ENCODE results near the gene STARD13. TPM values are rescaled to one million over a fixed set of nuclear protein-coding genes. Genes with fewer than 3 reads are reported as not detected.

Gene STARD13
- total and polyA plus RNA-seq, 2 donors (not counting 1 experiment from before 2014, with no cell fraction given): 0.06 to 0.22 TPM

DNA sequence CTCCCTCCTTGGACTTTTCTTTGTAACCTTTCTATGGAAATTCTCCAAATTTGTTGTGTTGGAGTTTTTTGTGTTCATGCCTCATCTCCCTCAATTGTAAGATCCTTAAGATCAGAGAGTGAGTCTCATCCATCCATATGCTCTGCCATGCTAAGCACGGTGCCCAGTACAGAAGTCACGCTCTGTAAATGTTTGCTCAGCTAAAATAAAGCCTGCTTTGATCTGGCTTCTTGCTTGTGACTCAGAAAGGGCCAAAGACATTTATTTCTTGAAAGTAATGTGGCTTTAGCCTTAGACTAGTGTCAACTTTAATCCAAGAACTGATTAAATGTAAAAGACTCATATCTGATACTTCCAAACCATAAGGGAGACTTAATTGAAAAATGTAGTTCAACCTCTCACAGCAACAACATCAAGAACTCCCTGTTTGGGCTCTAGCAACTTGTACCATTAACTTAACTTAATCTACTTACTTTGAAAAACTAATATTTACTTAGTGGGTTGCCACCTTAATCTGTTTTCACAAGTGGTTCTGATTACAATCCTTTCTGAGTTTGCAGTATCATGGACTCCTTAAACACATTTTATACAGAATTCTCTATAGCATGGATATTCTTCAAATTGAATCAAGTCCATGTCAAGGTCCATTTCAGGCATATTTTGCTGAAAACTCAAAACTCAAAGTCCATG is 169.1 kb downstream of the STARD13 start:
- H2AFZ ChIP-seq (ENCODE audit: insufficient read depth, low read depth, low read length, poor library complexity, severe bottlenecking): no peak overlapping the region
- H3K4me1 ChIP-seq (ENCODE audit: control insufficient read depth in 2 of 2, insufficient read depth in 2 of 2, low read length in 2 of 2): peaks cover 3 to 5% of the 10 kb centered on the region in 2 donors
- H3K27ac ChIP-seq (ENCODE audit: low read length in 2 of 2): no peak overlapping the region
- ATAC-seq (ENCODE audit: low read depth): no peak
- Mint-ChIP-seq H3K4me1 (peaks cover 6% of the 10 kb centered on the region), H3K9me3 (ENCODE audit: insufficient read depth) (no peaks in the 10 kb centered on the region), H3K27ac (no peak overlapping the region), H3K27me3 (peaks cover 26% of the 10 kb centered on the region), H3K4me3 (no peak overlapping the region)
- H3K9me3 ChIP-seq (ENCODE audit: control extremely low read depth in 1 of 3, control insufficient read depth in 2 of 3, insufficient read depth in 1 of 3, low read length in 2 of 3): no peaks in the 10 kb centered on the region
- no peak overlapping the region for H3K4me3 ChIP-seq (ENCODE audit: control extremely low read depth in 1 of 5, extremely low read depth in 1 of 5, insufficient read depth in 1 of 5, low read depth in 2 of 5, low read length in 4 of 5)
- no peaks in the 10 kb centered on the region for H3K79me2 ChIP-seq (ENCODE audit: control insufficient read depth, insufficient read depth, low read length)
- ChIA-PET CTCF (no interaction called here), POLR2A (no interaction called here)
- peaks cover 0 to 8% (median 4%) of the 10 kb centered on the region in 4 experiments for H3K27me3 ChIP-seq (replicated peaks in 1 of 4; ENCODE audit: control extremely low read depth in 1 of 4, control insufficient read depth in 3 of 4, insufficient read depth in 4 of 4, low read length in 3 of 4)
- no peak overlapping the region for H3K9ac ChIP-seq (ENCODE audit: low read length)
- intact Hi-C loops (cut with micrococcal nuclease): no loop called here
- TF ChIP-seq EZH2 (IDR thresholded peaks at IDR 0.05; ENCODE audit: borderline replicate concordance, insufficient read depth, low read depth, low read length, poor library complexity, severe bottlenecking): no peak
- TF ChIP-seq, protein P1, sequence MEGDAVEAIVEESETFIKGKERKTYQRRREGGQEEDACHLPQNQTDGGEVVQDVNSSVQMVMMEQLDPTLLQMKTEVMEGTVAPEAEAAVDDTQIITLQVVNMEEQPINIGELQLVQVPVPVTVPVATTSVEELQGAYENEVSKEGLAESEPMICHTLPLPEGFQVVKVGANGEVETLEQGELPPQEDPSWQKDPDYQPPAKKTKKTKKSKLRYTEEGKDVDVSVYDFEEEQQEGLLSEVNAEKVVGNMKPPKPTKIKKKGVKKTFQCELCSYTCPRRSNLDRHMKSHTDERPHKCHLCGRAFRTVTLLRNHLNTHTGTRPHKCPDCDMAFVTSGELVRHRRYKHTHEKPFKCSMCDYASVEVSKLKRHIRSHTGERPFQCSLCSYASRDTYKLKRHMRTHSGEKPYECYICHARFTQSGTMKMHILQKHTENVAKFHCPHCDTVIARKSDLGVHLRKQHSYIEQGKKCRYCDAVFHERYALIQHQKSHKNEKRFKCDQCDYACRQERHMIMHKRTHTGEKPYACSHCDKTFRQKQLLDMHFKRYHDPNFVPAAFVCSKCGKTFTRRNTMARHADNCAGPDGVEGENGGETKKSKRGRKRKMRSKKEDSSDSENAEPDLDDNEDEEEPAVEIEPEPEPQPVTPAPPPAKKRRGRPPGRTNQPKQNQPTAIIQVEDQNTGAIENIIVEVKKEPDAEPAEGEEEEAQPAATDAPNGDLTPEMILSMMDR (IDR thresholded peaks at IDR 0.05): no peak
- WGBS (ENCODE audit: insufficient coverage): no CpG with 5 or more reads among the region's 2 CpGs
- DNase-seq: no peak
- H3K36me3 ChIP-seq (replicated peaks in 1 of 2; ENCODE audit: control extremely low read depth in 1 of 2, control insufficient read depth in 1 of 2, extremely low read depth in 1 of 2, insufficient read depth in 2 of 2, low read length in 1 of 2): no peaks in the 10 kb centered on the region
- no peak overlapping the region for H3K4me2 ChIP-seq (replicated peaks; ENCODE audit: low read depth, low read length, poor library complexity, severe bottlenecking)
- no peaks in the 10 kb centered on the region for H4K20me1 ChIP-seq (ENCODE audit: control insufficient read depth, insufficient read depth, low read length, poor library complexity, severe bottlenecking)

DNA sequence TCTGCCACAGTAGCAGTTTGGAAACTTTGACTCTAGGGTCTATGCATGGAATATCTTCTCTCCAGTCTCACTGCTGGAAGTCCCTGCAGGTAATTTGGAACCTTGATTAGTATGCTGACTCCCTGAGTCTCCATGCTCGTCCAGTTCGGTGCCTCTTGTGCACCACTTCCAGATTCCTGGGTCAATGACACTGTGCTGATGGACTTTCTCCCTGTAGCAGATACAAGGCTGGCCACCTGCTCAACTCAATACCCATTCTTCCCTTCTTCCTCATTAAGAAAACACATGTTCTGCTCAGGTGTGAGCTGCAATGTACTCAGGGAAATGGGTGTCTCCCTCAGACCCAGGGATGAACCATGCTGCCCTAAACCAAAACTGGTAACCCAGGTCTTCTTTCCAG is 170.3 kb downstream of the STARD13 start:
- POLR2A ChIA-PET: no interaction called here
- no peak for DNase-seq

More for the DNA sequence above, 170.3 kb downstream of the STARD13 start:
- Histone ChIP-seq H3K27ac (ENCODE audit: low read length in 2 of 2) (no peak overlapping the region), H4K20me1 (ENCODE audit: control insufficient read depth, insufficient read depth, low read length, poor library complexity, severe bottlenecking) (no peaks in the 10 kb centered on the region), H2AFZ (ENCODE audit: insufficient read depth, low read depth, low read length, poor library complexity, severe bottlenecking) (no peak overlapping the region), H3K79me2 (ENCODE audit: control insufficient read depth, insufficient read depth, low read length) (no peaks in the 10 kb centered on the region), H3K9ac (ENCODE audit: low read length) (no peak overlapping the region), H3K4me1 (ENCODE audit: control insufficient read depth in 2 of 2, insufficient read depth in 2 of 2, low read length in 2 of 2) (peaks cover 14 to 17% of the 10 kb centered on the region in 2 donors), H3K9me3 (ENCODE audit: control extremely low read depth in 1 of 3, control insufficient read depth in 2 of 3, insufficient read depth in 1 of 3, low read length in 2 of 3) (no peaks in the 10 kb centered on the region), H3K36me3 (replicated peaks in 1 of 2; ENCODE audit: control extremely low read depth in 1 of 2, control insufficient read depth in 1 of 2, extremely low read depth in 1 of 2, insufficient read depth in 2 of 2, low read length in 1 of 2) (no peaks in the 10 kb centered on the region), H3K27me3 (replicated peaks in 1 of 4; ENCODE audit: control extremely low read depth in 1 of 4, control insufficient read depth in 3 of 4, insufficient read depth in 4 of 4, low read length in 3 of 4) (peaks cover 0 to 8% (median 4%) of the 10 kb centered on the region in 4 experiments), H3K4me2 (replicated peaks; ENCODE audit: low read depth, low read length, poor library complexity, severe bottlenecking) (no peak overlapping the region), H3K4me3 (ENCODE audit: control extremely low read depth in 1 of 5, extremely low read depth in 1 of 5, insufficient read depth in 1 of 5, low read depth in 2 of 5, low read length in 4 of 5) (no peak overlapping the region)
- 91% methylated on average over 2 of the region's 2 CpGs for WGBS (ENCODE audit: insufficient coverage)
- intact Hi-C loops (cut with micrococcal nuclease): no loop called here
- peaks cover 18% of the 10 kb centered on the region for H3K4me1 Mint-ChIP-seq
- no peak overlapping the region for H3K27ac Mint-ChIP-seq
- peaks cover 29% of the 10 kb centered on the region for H3K27me3 Mint-ChIP-seq
- CTCF ChIA-PET: no interaction called here
- no peaks in the 10 kb centered on the region for H3K9me3 Mint-ChIP-seq (ENCODE audit: insufficient read depth)
- no peak overlapping the region for H3K4me3 Mint-ChIP-seq
- TF ChIP-seq, protein P1 (IDR thresholded peaks at IDR 0.05): no peak
- no peak for TF ChIP-seq EZH2 (IDR thresholded peaks at IDR 0.05; ENCODE audit: borderline replicate concordance, insufficient read depth, low read depth, low read length, poor library complexity, severe bottlenecking)
- ATAC-seq (ENCODE audit: low read depth): no peak

Measured in B cell (primary cell).